ENCODE results near the gene TAGLN3. TPM values are rescaled to one million over a fixed set of nuclear protein-coding genes. Genes with fewer than 3 reads are reported as not detected.

The TAGLN3 gene
- total RNA-seq, 2 donors from 2014 or later, result 0.52 to 0.99 TPM

GRCh38 chr3:112002096-112002971 lies 3.6 kb downstream of the TAGLN3 start:
- H3K4me1 ChIP-seq, result peaks cover 11% of the 10 kb centered on the region
- no peak overlapping the region for H3K4me3 ChIP-seq
- no peaks in the 10 kb centered on the region for H3K27me3 ChIP-seq
- TF ChIP-seq POLR2A (IDR thresholded peaks at IDR 0.05), result no peak
- no peak for TF ChIP-seq CTCF (IDR thresholded peaks at IDR 0.05)
- WGBS, 2 donors, result 59 to 68% methylated on average over 8 of the region's 8 CpGs
- DNase-seq (no peak), ATAC-seq (no peak)
- no peaks in the 10 kb centered on the region for H3K36me3 ChIP-seq (replicated peaks in 1 of 2; ENCODE audit: insufficient read depth in 1 of 2, low read depth in 2 of 2)
- intact Hi-C loops (cut with DNase I), result no loop called here
- no peak overlapping the region for H3K27ac ChIP-seq
- H3K9me3 ChIP-seq, result no peaks in the 10 kb centered on the region

- Histone ChIP-seq H3K27me3 (no peaks in the 10 kb centered on the region), H3K9me3 (no peaks in the 10 kb centered on the region), H3K27ac (no peak overlapping the region), H3K4me1 (peaks cover 10% of the 10 kb centered on the region), H3K4me3 (no peak overlapping the region), H3K36me3 (replicated peaks in 1 of 2; ENCODE audit: insufficient read depth in 1 of 2, low read depth in 2 of 2) (no peaks in the 10 kb centered on the region)
- DNase-seq, result no peak
- intact Hi-C loops (cut with DNase I), result no loop called here
- TF ChIP-seq POLR2A (IDR thresholded peaks at IDR 0.05), result no peak
- TF ChIP-seq CTCF (IDR thresholded peaks at IDR 0.05), result no peak
- WGBS, 2 donors, result 75 to 85% methylated on average over 4 of the region's 4 CpGs
- ATAC-seq, result no peak
These were observed 4.8 kb downstream of the TAGLN3 start for GRCh38 chr3:112003321-112004080.

- ATAC-seq, result no peak
These were observed 5.5 kb downstream of the TAGLN3 start for GRCh38 chr3:112004187-112004586.

GRCh38 chr3:112004669-112005068 lies 5.9 kb downstream of the TAGLN3 start:
- H3K27me3 ChIP-seq, result no peaks in the 10 kb centered on the region
- DNase-seq (no peak), ATAC-seq (no peak)
- 63 to 84% methylated on average over 2 of the region's 2 CpGs for WGBS, 2 donors
- no peak for TF ChIP-seq CTCF (IDR thresholded peaks at IDR 0.05)
- TF ChIP-seq POLR2A (IDR thresholded peaks at IDR 0.05), result no peak
- H3K4me1 ChIP-seq, result no peaks in the 10 kb centered on the region
- no peaks in the 10 kb centered on the region for H3K9me3 ChIP-seq
- H3K27ac ChIP-seq, result no peak overlapping the region
- intact Hi-C loops (cut with DNase I), result no loop called here
- no peaks in the 10 kb centered on the region for H3K36me3 ChIP-seq (replicated peaks in 1 of 2; ENCODE audit: insufficient read depth in 1 of 2, low read depth in 2 of 2)
- no peak overlapping the region for H3K4me3 ChIP-seq

More at GRCh38 chr3:112004187-112004586, 5.5 kb downstream of the TAGLN3 start:
- Histone ChIP-seq H3K27me3 (no peaks in the 10 kb centered on the region), H3K4me3 (no peak overlapping the region), H3K9me3 (no peaks in the 10 kb centered on the region), H3K36me3 (replicated peaks in 1 of 2; ENCODE audit: insufficient read depth in 1 of 2, low read depth in 2 of 2) (no peaks in the 10 kb centered on the region), H3K27ac (no peak overlapping the region), H3K4me1 (peaks cover 3% of the 10 kb centered on the region)
- WGBS, 2 donors, result 58 to 60% methylated on average over 2 of the region's 2 CpGs
- DNase-seq, result no peak
- intact Hi-C loops (cut with DNase I), result no loop called here
- TF ChIP-seq CTCF (IDR thresholded peaks at IDR 0.05), result no peak

Measured in body of pancreas (tissue), 4 donors.